ENCODE measurements around the gene KCTD21. TPM values are rescaled to one million over a fixed set of nuclear protein-coding genes. Genes with fewer than 3 reads are reported as not detected.

KCTD21 gene
- total RNA-seq, 1 donor from 2014 or later = 8.4 TPM

DNA sequence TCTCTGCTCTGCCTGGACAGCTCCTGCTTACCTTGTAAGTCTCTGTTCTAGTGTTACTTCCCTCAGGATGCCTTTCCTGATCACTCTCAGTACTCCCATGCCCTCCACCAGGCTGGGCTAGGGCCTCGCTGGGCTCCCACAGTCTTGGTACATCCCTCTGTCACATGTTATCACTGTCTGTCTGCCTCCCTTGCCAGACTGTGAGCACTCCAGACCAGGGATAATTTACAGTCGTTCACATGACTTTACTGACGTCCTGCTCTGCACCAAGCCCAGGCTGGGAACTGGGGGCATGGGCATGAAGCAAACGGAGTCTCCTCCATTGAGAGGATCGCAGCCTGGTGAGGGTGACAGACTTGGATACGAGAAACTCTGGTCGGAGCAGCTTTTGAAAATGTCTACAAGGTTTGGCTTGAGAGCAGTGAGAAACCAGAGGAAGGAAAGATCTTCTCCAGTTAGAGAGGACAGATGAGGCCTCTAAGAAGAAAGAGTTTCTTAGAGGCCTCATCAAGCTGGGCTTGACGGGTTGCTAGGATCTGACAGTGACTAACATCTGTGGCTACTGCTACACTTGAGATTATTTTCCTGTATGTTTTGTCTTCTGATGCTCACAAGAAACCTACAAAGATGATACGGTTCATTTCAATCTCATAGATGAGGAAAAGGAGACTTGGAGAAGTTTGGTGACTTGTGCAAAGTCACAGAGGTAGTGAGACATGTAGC, 12.8 kb upstream of the KCTD21 start:
- TF ChIP-seq CTCF (conservative IDR thresholded peaks at IDR 0.05) = no peak
- no peak overlapping the region for H3K4me3 Mint-ChIP-seq
- no peaks in the 10 kb centered on the region for H3K27me3 Mint-ChIP-seq (ENCODE audit: low read depth)
- DNase-seq (ENCODE audit: low read depth, low spot score) = no peak
- H3K4me1 Mint-ChIP-seq = peaks cover 14% of the 10 kb centered on the region
- H3K27ac Mint-ChIP-seq (ENCODE audit: unreplicated experiment) = peak overlapping the region; percentile 66
- no peaks in the 10 kb centered on the region for H3K9me3 Mint-ChIP-seq
- H3K36me3 Mint-ChIP-seq (ENCODE audit: low read depth) = peaks cover 6% of the 10 kb centered on the region

DNA sequence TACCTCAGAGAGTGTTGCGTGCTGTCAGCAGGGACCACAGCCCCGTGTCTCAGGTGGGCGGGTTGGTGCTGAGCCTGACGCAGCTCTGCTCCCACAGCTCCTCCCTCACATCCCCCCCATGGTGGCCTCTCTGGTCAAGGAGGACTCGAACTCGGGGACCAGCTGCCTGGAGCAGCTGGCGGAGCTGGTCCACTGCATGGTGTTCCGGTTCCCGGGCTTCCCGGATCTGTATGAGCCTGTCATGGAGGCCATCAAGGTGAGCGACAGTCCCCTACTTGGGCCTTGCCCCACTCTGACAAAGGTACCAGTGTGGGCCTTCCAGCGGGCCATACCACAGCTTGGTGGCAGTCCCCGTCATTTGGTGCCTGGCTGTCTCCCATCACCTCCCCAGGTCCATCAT, 12.1 kb upstream of the KCTD21 start:
- DNase-seq (ENCODE audit: low read depth, low spot score) = no peak
- Mint-ChIP-seq H3K36me3 (ENCODE audit: low read depth) (peaks cover 6% of the 10 kb centered on the region), H3K27ac (ENCODE audit: unreplicated experiment) (no peak overlapping the region), H3K4me1 (peaks cover 13% of the 10 kb centered on the region), H3K9me3 (no peaks in the 10 kb centered on the region), H3K4me3 (no peak overlapping the region), H3K27me3 (ENCODE audit: low read depth) (no peaks in the 10 kb centered on the region)
- no peak for TF ChIP-seq CTCF (conservative IDR thresholded peaks at IDR 0.05)

- no peaks in the 10 kb centered on the region for H3K9me3 Mint-ChIP-seq
- TF ChIP-seq CTCF (conservative IDR thresholded peaks at IDR 0.05) = no peak
- no peak for DNase-seq (ENCODE audit: low read depth, low spot score)
- no peak overlapping the region for H3K27ac Mint-ChIP-seq (ENCODE audit: unreplicated experiment)
- peaks cover 6% of the 10 kb centered on the region for H3K36me3 Mint-ChIP-seq (ENCODE audit: low read depth)
- H3K4me3 Mint-ChIP-seq = no peak overlapping the region
- H3K4me1 Mint-ChIP-seq = peaks cover 13% of the 10 kb centered on the region
- H3K27me3 Mint-ChIP-seq (ENCODE audit: low read depth) = no peaks in the 10 kb centered on the region
Measured at GRCh38 chr11:78200061-78200460, 11.6 kb upstream of the KCTD21 start.

DNA sequence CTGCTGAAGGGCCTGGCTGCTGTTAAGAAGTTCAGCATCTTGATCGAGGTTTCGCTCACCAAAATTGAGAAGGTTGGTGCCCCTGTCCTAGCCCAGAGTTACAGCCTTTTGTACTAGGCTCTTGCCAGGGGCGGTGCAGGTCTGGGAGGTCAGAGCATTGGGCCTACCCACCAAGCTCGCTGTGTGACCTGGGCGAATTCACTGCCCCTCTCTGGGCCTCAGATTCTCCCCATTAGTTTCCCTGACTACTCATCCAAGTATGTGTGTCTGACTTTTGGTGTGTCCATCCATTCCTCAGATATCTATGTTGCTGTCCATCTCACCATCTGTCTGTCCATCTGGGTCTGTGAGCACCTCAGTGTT, 11.2 kb upstream of the KCTD21 start:
- no peak for TF ChIP-seq CTCF (conservative IDR thresholded peaks at IDR 0.05)
- Mint-ChIP-seq H3K4me1 (peaks cover 16% of the 10 kb centered on the region), H3K4me3 (no peak overlapping the region), H3K27ac (ENCODE audit: unreplicated experiment) (no peak overlapping the region), H3K36me3 (ENCODE audit: low read depth) (peaks cover 6% of the 10 kb centered on the region), H3K27me3 (ENCODE audit: low read depth) (no peaks in the 10 kb centered on the region), H3K9me3 (no peaks in the 10 kb centered on the region)
- DNase-seq (ENCODE audit: low read depth, low spot score) = no peak

DNA sequence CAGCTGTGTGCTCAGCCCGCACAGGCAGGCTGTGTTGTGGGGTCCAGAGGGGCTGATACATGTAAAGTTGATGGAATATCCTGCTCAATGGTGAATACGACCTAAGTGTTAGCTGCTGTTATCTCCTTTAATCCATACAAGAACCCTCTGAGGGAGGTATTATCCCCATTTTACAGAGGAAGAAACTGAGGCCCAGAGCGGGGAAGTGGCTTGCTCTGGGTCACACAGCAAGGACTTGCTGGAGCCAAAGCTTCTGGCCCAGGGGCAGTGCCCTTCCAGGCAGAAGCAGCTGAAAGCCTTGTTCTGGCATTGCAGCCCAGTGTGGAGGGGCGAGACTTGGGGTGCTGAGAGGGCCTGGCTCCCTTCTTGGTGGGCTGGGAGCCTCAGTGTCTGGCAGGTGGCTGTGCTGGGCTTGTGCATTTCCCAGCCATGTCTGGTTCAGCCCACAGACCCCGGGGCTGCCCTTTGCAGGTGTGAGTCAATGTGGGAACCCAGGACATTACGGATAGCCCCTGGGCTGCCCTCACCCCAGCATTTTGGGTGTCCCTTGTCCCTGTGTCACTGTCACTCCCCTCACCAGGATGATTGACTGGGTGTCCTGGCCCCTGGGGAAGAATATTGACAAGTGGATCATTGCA, 10.7 kb upstream of the KCTD21 start:
- Mint-ChIP-seq H3K4me1 (peaks cover 21% of the 10 kb centered on the region), H3K27ac (ENCODE audit: unreplicated experiment) (no peak overlapping the region), H3K36me3 (ENCODE audit: low read depth) (peaks cover 6% of the 10 kb centered on the region), H3K27me3 (ENCODE audit: low read depth) (no peaks in the 10 kb centered on the region), H3K9me3 (no peaks in the 10 kb centered on the region), H3K4me3 (no peak overlapping the region)
- DNase-seq (ENCODE audit: low read depth, low spot score) = no peak
- no peak for TF ChIP-seq CTCF (conservative IDR thresholded peaks at IDR 0.05)
